ENCODE measurements around the gene EXOC1. TPM values are rescaled to one million over a fixed set of nuclear protein-coding genes. Genes with fewer than 3 reads are reported as not detected.

Gene EXOC1
- total and polyA plus RNA-seq, 9 of the 15 experiments (the other 6 are each of a cell fraction or from before 2014, with no cell fraction given) = 16.0 to 45.5 (median 26.2) TPM

GRCh38 chr4:55866973-55867574 lies 13.6 kb downstream of the EXOC1 start:
- Histone ChIP-seq H3K9me1 (ENCODE audit: control insufficient read depth, insufficient read depth, low read length) (no peaks in the 10 kb centered on the region), H4K20me1 (replicated peaks; ENCODE audit: control insufficient read depth, insufficient read depth, low read length) (no peaks in the 10 kb centered on the region), H3K4me3 (no peak overlapping the region), H3K27ac (ENCODE audit: extremely low read depth, low read depth, low read length) (peak overlapping the region; percentile 64; the same call in 2 of the 3 replicates), H2AFZ (ENCODE audit: low read depth, low read length) (peak overlapping the region; percentile 65), H3K4me1 (replicated peaks in 1 of 2; ENCODE audit: control insufficient read depth in 2 of 2, insufficient read depth in 2 of 2, low read length in 2 of 2) (peaks cover 0 to 10% of the 10 kb centered on the region in 2 experiments; a peak in 2 of 5 replicates), H3K9ac (ENCODE audit: insufficient read depth in 1 of 2, low read depth in 2 of 2, low read length in 2 of 2) (no peak overlapping the region), H3K9me3 (replicated peaks; ENCODE audit: control insufficient read depth, insufficient read depth, low read depth, low read length) (no peaks in the 10 kb centered on the region), H3K27me3 (ENCODE audit: control insufficient read depth in 2 of 2, insufficient read depth in 2 of 2, low read length in 2 of 2) (no peaks in the 10 kb centered on the region), H3K79me2 (ENCODE audit: control insufficient read depth, insufficient read depth, low read length) (no peaks in the 10 kb centered on the region), H3K4me2 (ENCODE audit: insufficient read depth, low read length) (no peak overlapping the region), H3K36me3 (ENCODE audit: control insufficient read depth, insufficient read depth, low read length) (peaks cover 59% of the 10 kb centered on the region)
- FAIRE-seq (peak; percentile 87), ATAC-seq (peak; percentile 97), DNase-seq (ENCODE audit: extremely low read depth in 1 of 4, low spot score in 3 of 4) (peak; percentile 35 to 75 (median 42))
- in situ Hi-C loops (cut with MboI) = no loop called here
- no TSS peak for BruUV-seq (replicated peaks)
- WGBS (ENCODE audit: insufficient coverage, low coverage, missing lambda C conversion rate) = 5% methylated on average over 4 of the region's 4 CpGs
- intact Hi-C loops (cut with micrococcal nuclease) = loop anchor here (2.0 to 10.0 kb wide), 5 partner anchors 124 to 522 kb away; partner anchors contain the start of genes CLOCK and SRD5A3
- CTCF ChIA-PET (ENCODE audit: low intra/inter-chr PET ratio) = interaction anchor here (0.6 to 1.2 kb wide), 2 partner anchors 678 to 895 kb away, joined by 3 read pairs; no protein-coding TSS in a partner anchor
- POLR2A ChIA-PET = interaction anchor here (0.7 to 1.0 kb wide), 3 partner anchors 9 to 1093 kb away, joined by 3 read pairs; no protein-coding TSS in a partner anchor
- TF ChIP-seq CTBP1 (IDR thresholded peaks at IDR 0.05; ENCODE audit: borderline replicate concordance) (no peak), DEAF1 (CRISPR knock-in tag; IDR thresholded peaks at IDR 0.05) (peak; percentile 58; the same call in 1 of the 2 replicates), EP400 (IDR thresholded peaks at IDR 0.05) (0 out of 2 replicates have a peak, but pooled peaks have one; percentile 15), REST (IDR thresholded peaks at IDR 0.05; ENCODE audit: borderline replicate concordance) (peak; percentile 45; the same call in 1 of the 2 replicates), REST (CRISPR knock-in tag; IDR thresholded peaks at IDR 0.05; ENCODE audit: low read depth) (no peak), SMC3 (conservative IDR thresholded peaks at IDR 0.05; ENCODE audit: insufficient read depth, low read depth, low read length) (peak; percentile 65), CTCF (IDR thresholded peaks at IDR 0.05 in 2 of 3, conservative IDR thresholded peaks at IDR 0.05 in 1 of 3; ENCODE audit: insufficient read depth in 2 of 3, low read depth in 1 of 3, low read length in 3 of 3) (peak; percentile 65 to 89 (median 77)), SMARCE1 (IDR thresholded peaks at IDR 0.05) (no peak), ZZZ3 (IDR thresholded peaks at IDR 0.05) (0 out of 2 replicates have a peak, but pooled peaks have one; percentile 34)

All from K562 (cell line).